HEK293 (cell line): ENCODE data around the gene UCHL3.

Source experiments
- CTCF ChIA-PET: fragments of 350-600 bp; formaldehyde crosslinking; extraction: SDS; loops from one replicate; lab custom pipeline; 2021; ENCODE audit warnings: antibody characterized with exemption; lab: Yijun Ruan, JAX
- POLR2A ChIA-PET: fragments of 300-600 bp; formaldehyde crosslinking; extraction: SDS; loops from one replicate; lab custom pipeline; 2020; ENCODE audit warnings: antibody characterized with exemption, inconsistent platforms; lab: Yijun Ruan, JAX
- H3K27ac ChIP-seq: fragments of 200-500 bp; sonication (Bioruptor generic); 2 replicates; pipeline ENCODE4 v1.5.1; 2014; ENCODE audit warnings: low read depth, low read length, control low read depth, inconsistent platforms; ENCODE audit errors: extremely low read depth
- H3K36me3 ChIP-seq, 2 experiments: fragments of 200-500 bp in 1 of 2; sonication (Bioruptor generic) in 1 of 2; 1 replicate in 1 of 2; 2 replicates in 1 of 2; pipeline ENCODE4 v1.5.1; 2014 to 2017; ENCODE audit warnings: inconsistent platforms in 2 of 2, low read length in 2 of 2; ENCODE audit not compliant: control insufficient read depth in 2 of 2, insufficient read depth in 1 of 2
- H3K4me1 ChIP-seq: fragments of 200-500 bp; sonication (Bioruptor generic); 2 replicates; pipeline ENCODE4 v1.5.1; 2014; ENCODE audit warnings: mild to moderate bottlenecking, low read length, inconsistent platforms; ENCODE audit not compliant: control insufficient read depth, insufficient read depth
- H3K4me3 ChIP-seq: 2 replicates; pipeline ENCODE4 v1.5.1; 2011; ENCODE audit warnings: low read depth, mild to moderate bottlenecking, control low read depth, low read length, moderate library complexity
- H3K9me3 ChIP-seq: fragments of 200-500 bp; sonication (Bioruptor generic); 2 replicates; pipeline ENCODE4 v1.5.1; 2014; ENCODE audit warnings: low read depth, low read length, inconsistent platforms; ENCODE audit not compliant: control insufficient read depth, insufficient read depth
- AEBP2 ChIP-seq: fragments of 450-650 bp; formaldehyde crosslinking; IDR thresholded peaks from 2 replicates; pipeline ENCODE4 v1.5.1; 2016; ENCODE audit warnings: missing biosample characterization, missing genetic modification characterization, borderline replicate concordance
- OSR2 ChIP-seq: fragments of 450-650 bp; formaldehyde crosslinking; IDR thresholded peaks from 2 replicates; pipeline ENCODE4 v1.5.1; 2016; ENCODE audit warnings: missing biosample characterization, missing genetic modification characterization
- PATZ1 ChIP-seq: fragments of 450-650 bp; formaldehyde crosslinking; IDR thresholded peaks from 2 replicates; pipeline ENCODE4 v1.5.1; 2016; ENCODE audit warnings: missing biosample characterization, missing genetic modification characterization
- SETDB1 ChIP-seq: IDR thresholded peaks from one replicate; pipeline ENCODE4 v1.6.1; 2017; ENCODE audit warnings: mild to moderate bottlenecking, low read length, moderate library complexity, mixed read lengths; ENCODE audit not compliant: insufficient read length
- TRIM28 ChIP-seq: IDR thresholded peaks from 2 replicates; pipeline ENCODE4 v1.6.1; 2011; ENCODE audit warnings: low read length, control low read depth, borderline replicate concordance
- ZBTB48 ChIP-seq: fragments of 450-650 bp; formaldehyde crosslinking; IDR thresholded peaks from 2 replicates; pipeline ENCODE4 v1.5.1; 2016; ENCODE audit warnings: missing biosample characterization, missing genetic modification characterization
- ZEB2 ChIP-seq: fragments of 450-650 bp; formaldehyde crosslinking; IDR thresholded peaks from 2 replicates; pipeline ENCODE4 v1.5.1; 2016; ENCODE audit warnings: missing biosample characterization, missing genetic modification characterization
- ZFP69B ChIP-seq: fragments of 450-650 bp; formaldehyde crosslinking; IDR thresholded peaks from 2 replicates; pipeline ENCODE4 v1.5.1; 2016; ENCODE audit warnings: missing biosample characterization, missing genetic modification characterization
- ZNF10 ChIP-seq: fragments of 450-650 bp; formaldehyde crosslinking; IDR thresholded peaks from 2 replicates; pipeline ENCODE4 v1.5.1; 2017; ENCODE audit warnings: missing biosample characterization, missing genetic modification characterization
- ZNF138 ChIP-seq: fragments of 450-650 bp; formaldehyde crosslinking; IDR thresholded peaks from 2 replicates; pipeline ENCODE4 v1.5.1; 2016; ENCODE audit warnings: missing biosample characterization, missing genetic modification characterization, borderline replicate concordance
- ZNF146 ChIP-seq: fragments of 450-650 bp; formaldehyde crosslinking; IDR thresholded peaks from 2 replicates; pipeline ENCODE4 v1.5.1; 2016; ENCODE audit warnings: missing biosample characterization, missing genetic modification characterization
- ZNF16 ChIP-seq: fragments of 450-650 bp; formaldehyde crosslinking; IDR thresholded peaks from 2 replicates; pipeline ENCODE4 v1.5.1; 2016; ENCODE audit warnings: low read depth, missing biosample characterization, missing genetic modification characterization
- ZNF302 ChIP-seq: fragments of 450-650 bp; formaldehyde crosslinking; IDR thresholded peaks from 2 replicates; pipeline ENCODE4 v1.5.1; 2016; ENCODE audit warnings: missing biosample characterization, missing genetic modification characterization, low read depth
- ZNF37A ChIP-seq: fragments of 450-650 bp; IDR thresholded peaks from 2 replicates; pipeline ENCODE4 v1.5.1; 2018; ENCODE audit warnings: missing biosample characterization, missing genetic modification characterization
- ZNF404 ChIP-seq: fragments of 450-650 bp; formaldehyde crosslinking; IDR thresholded peaks from 2 replicates; pipeline ENCODE4 v1.5.1; 2017; ENCODE audit warnings: missing biosample characterization, missing genetic modification characterization
- ZNF530 ChIP-seq: fragments of 450-650 bp; formaldehyde crosslinking; IDR thresholded peaks from 2 replicates; pipeline ENCODE4 v1.5.1; 2016; ENCODE audit warnings: low read depth, missing biosample characterization, missing genetic modification characterization
- ZNF600 ChIP-seq: fragments of 450-650 bp; formaldehyde crosslinking; IDR thresholded peaks from 2 replicates; pipeline ENCODE4 v1.5.1; 2016; ENCODE audit warnings: missing biosample characterization, missing genetic modification characterization
- ZNF670 ChIP-seq: fragments of 450-650 bp; formaldehyde crosslinking; IDR thresholded peaks from 2 replicates; pipeline ENCODE4 v1.5.1; 2016; ENCODE audit warnings: missing biosample characterization, missing genetic modification characterization, low read depth
- ZSCAN5A ChIP-seq: fragments of 450-650 bp; formaldehyde crosslinking; IDR thresholded peaks from 2 replicates; pipeline ENCODE4 v1.5.1; 2016; ENCODE audit warnings: missing biosample characterization, missing genetic modification characterization

UCHL3 gene

GRCh38 chr13:75585153-75585552, 35.6 kb downstream of the UCHL3 start:
- POLR2A ChIA-PET, result no interaction called here
- Histone ChIP-seq H3K27ac (no peak overlapping the region), H3K36me3 (peaks cover 0 to 29% of the 10 kb centered on the region in 2 experiments; a peak in 1 of 3 replicates), H3K9me3 (no peaks in the 10 kb centered on the region), H3K4me3 (no peak overlapping the region), H3K4me1 (no peaks in the 10 kb centered on the region)
- CTCF ChIA-PET, result no interaction called here
- TF ChIP-seq AEBP2 (tag by site-specific recombination) (no peak), OSR2 (no peak), TRIM28 (peak; percentile 86; the same call in 1 of the 2 replicates), ZSCAN5A (tag by site-specific recombination) (no peak), ZNF138 (tag by site-specific recombination) (no peak)

- Histone ChIP-seq H3K4me3 (no peak overlapping the region), H3K4me1 (no peaks in the 10 kb centered on the region), H3K27ac (no peak overlapping the region), H3K9me3 (no peaks in the 10 kb centered on the region), H3K36me3 (peaks cover 0 to 37% of the 10 kb centered on the region in 2 experiments; a peak in 1 of 3 replicates)
- POLR2A ChIA-PET, result no interaction called here
- CTCF ChIA-PET, result no interaction called here
- TF ChIP-seq ZFP69B (tag by site-specific recombination), result no peak
- no peak for TF ChIP-seq ZNF37A
- TF ChIP-seq ZEB2 (tag by site-specific recombination), result no peak
Measured at GRCh38 chr13:75587679-75588078, 38.1 kb downstream of the UCHL3 start.

- H3K9me3 ChIP-seq, result no peaks in the 10 kb centered on the region
- H3K27ac ChIP-seq, result no peak overlapping the region
- peaks cover 0 to 11% of the 10 kb centered on the region in 2 experiments; a peak in 1 of 3 replicates for H3K36me3 ChIP-seq
- POLR2A ChIA-PET, result no interaction called here
- TF ChIP-seq ZNF670 (tag by site-specific recombination) (no peak), ZBTB48 (tag by site-specific recombination) (no peak), ZNF10 (tag by site-specific recombination) (no peak), ZNF600 (tag by site-specific recombination) (no peak), ZNF16 (tag by site-specific recombination) (no peak), ZNF146 (no peak), ZNF404 (no peak), SETDB1 (no peak), ZNF530 (tag by site-specific recombination) (no peak), ZNF302 (no peak), PATZ1 (tag by site-specific recombination) (no peak), ZNF138 (tag by site-specific recombination) (no peak)
- TF ChIP-seq, all 188 proteins: peak for 0
- CTCF ChIA-PET, result interaction anchor here (0.6 kb wide), 1 partner anchor 266 kb away, joined by 4 read pairs; no protein-coding TSS in a partner anchor
- H3K4me1 ChIP-seq, result no peaks in the 10 kb centered on the region
- H3K4me3 ChIP-seq, result no peak overlapping the region
Measured at GRCh38 chr13:75596657-75597182, 47.1 kb downstream of the UCHL3 start.
